ENCODE results near the gene GNG4. TPM values are rescaled to one million over a fixed set of nuclear protein-coding genes. Genes with fewer than 3 reads are reported as not detected.

Gene GNG4
- total RNA-seq, 4 donors from 2014 or later: 0.42 to 6.3 (median 0.98) TPM; not detected in 1

- WGBS, 2 donors: 80 to 82% methylated on average over 2 of the region's 2 CpGs
- H3K27ac ChIP-seq: no peak overlapping the region
- no peak overlapping the region for H3K4me3 ChIP-seq
- H3K27me3 ChIP-seq: no peaks in the 10 kb centered on the region
- no peak for TF ChIP-seq CTCF (IDR thresholded peaks at IDR 0.05)
- TF ChIP-seq POLR2A (IDR thresholded peaks at IDR 0.05): no peak
- no peak for TF ChIP-seq EP300 (IDR thresholded peaks at IDR 0.05)
- H3K36me3 ChIP-seq: no peaks in the 10 kb centered on the region
- no peak for DNase-seq (ENCODE audit: low spot score in 2 of 2)
- H3K9me3 ChIP-seq: no peaks in the 10 kb centered on the region
- no peaks in the 10 kb centered on the region for H3K4me1 ChIP-seq
Measured at GRCh38 chr1:235532360-235532759, 117.2 kb downstream of the GNG4 start.

GRCh38 chr1:235527196-235527814 is 122.3 kb downstream of the GNG4 start:
- Histone ChIP-seq H3K27me3 (no peaks in the 10 kb centered on the region), H3K36me3 (no peaks in the 10 kb centered on the region), H3K9me3 (no peaks in the 10 kb centered on the region), H3K4me3 (no peak overlapping the region), H3K4me1 (no peaks in the 10 kb centered on the region), H3K27ac (no peak overlapping the region)
- no peak for TF ChIP-seq CTCF (IDR thresholded peaks at IDR 0.05)
- DNase-seq (ENCODE audit: low spot score in 2 of 2): no peak
- WGBS, 2 donors: 82 to 88% methylated on average over 4 of the region's 4 CpGs

- no peak overlapping the region for H3K27ac ChIP-seq
- H3K27me3 ChIP-seq: no peaks in the 10 kb centered on the region
- H3K9me3 ChIP-seq: no peaks in the 10 kb centered on the region
- no peaks in the 10 kb centered on the region for H3K36me3 ChIP-seq
- no peak for TF ChIP-seq EP300 (IDR thresholded peaks at IDR 0.05)
- no peak for TF ChIP-seq CTCF (IDR thresholded peaks at IDR 0.05)
- no peak for TF ChIP-seq POLR2A (IDR thresholded peaks at IDR 0.05)
- 30 to 37% methylated on average over 4 of the region's 4 CpGs for WGBS, 2 donors
- no peaks in the 10 kb centered on the region for H3K4me1 ChIP-seq
- no peak overlapping the region for H3K4me3 ChIP-seq
- no peak for DNase-seq (ENCODE audit: low spot score in 2 of 2)
Measured at GRCh38 chr1:235525314-235525713, 124.3 kb downstream of the GNG4 start.

- DNase-seq (ENCODE audit: low spot score in 2 of 2): no peak
- no peaks in the 10 kb centered on the region for H3K9me3 ChIP-seq
- no peaks in the 10 kb centered on the region for H3K27me3 ChIP-seq
- no peak overlapping the region for H3K4me3 ChIP-seq
- H3K27ac ChIP-seq: no peak overlapping the region
- TF ChIP-seq EP300 (IDR thresholded peaks at IDR 0.05) (no peak), POLR2A (IDR thresholded peaks at IDR 0.05) (no peak), CTCF (IDR thresholded peaks at IDR 0.05) (no peak)
- WGBS, 2 donors: 72 to 85% methylated on average over 6 of the region's 6 CpGs
- H3K36me3 ChIP-seq: no peaks in the 10 kb centered on the region
- H3K4me1 ChIP-seq: no peaks in the 10 kb centered on the region
Measured at GRCh38 chr1:235516862-235517446, 132.6 kb downstream of the GNG4 start.

- no peak overlapping the region for H3K27ac ChIP-seq
Measured at GRCh38 chr1:235515844-235516512, 133.6 kb downstream of the GNG4 start.

More at GRCh38 chr1:235515844-235516512, 133.6 kb downstream of the GNG4 start:
- H3K27me3 ChIP-seq: no peaks in the 10 kb centered on the region
- no peak for DNase-seq (ENCODE audit: low spot score in 2 of 2)
- WGBS, 2 donors: 88 to 92% methylated on average over 5 of the region's 5 CpGs
- no peak overlapping the region for H3K4me3 ChIP-seq
- H3K36me3 ChIP-seq: no peaks in the 10 kb centered on the region
- no peak for TF ChIP-seq CTCF (IDR thresholded peaks at IDR 0.05)
- H3K9me3 ChIP-seq: no peaks in the 10 kb centered on the region
- no peaks in the 10 kb centered on the region for H3K4me1 ChIP-seq

All from tibial nerve (tissue), 4 donors.